Left ventricle myocardium inferior (tissue), 1 donor: ENCODE results near the gene CLEC4M. TPM values are rescaled to one million over a fixed set of nuclear protein-coding genes. Genes with fewer than 3 reads are reported as not detected.

Experiments used
- DNase-seq: peaks from one replicate; pipeline ENCODE4 v3.0.0-alpha.2; 2020
- H3K27ac ChIP-seq: fragments of 200-600 bp; replicated peaks from 2 replicates; pipeline ENCODE4 v1.8.0; 2021
- H3K27me3 ChIP-seq: fragments of 200-600 bp; 2 replicates; pipeline ENCODE4 v1.8.0; 2021; ENCODE audit warnings: low read depth
- H3K36me3 ChIP-seq: fragments of 200-600 bp; 2 replicates; pipeline ENCODE4 v1.8.0; 2021
- H3K4me1 ChIP-seq: fragments of 200-600 bp; 2 replicates; pipeline ENCODE4 v1.8.0; 2021
- H3K4me3 ChIP-seq: fragments of 200-600 bp; 2 replicates; pipeline ENCODE4 v1.8.0; 2021; ENCODE audit warnings: mild to moderate bottlenecking, moderate library complexity
- H3K9me3 ChIP-seq: fragments of 200-600 bp; replicated peaks from 2 replicates; pipeline ENCODE4 v1.8.0; 2021
- CTCF ChIP-seq: fragments of 200-600 bp; IDR thresholded peaks from 2 replicates; pipeline ENCODE4 v1.8.0; 2021; ENCODE audit warnings: antibody characterized with exemption, mild to moderate bottlenecking, borderline replicate concordance
- intact Hi-C: fragments of 100-400 bp; cut with micrococcal nuclease; formaldehyde crosslinking; loops from one replicate; pipeline ENCODE4 v1.11.0; 2022
- total RNA-seq: library from RNA; stranded (reverse); fragmentation: NEBNext Ultra II Directional; extraction: Animal tissue kit (Norgen Biotek cat#: 25700); gene quantifications from one replicate; pipeline ENCODE4 v1.2.1, GENCODE V29; 2021
- donor health status: DM: no; HTN: yes; CAD: no; lungs with severe emphysema.

The CLEC4M gene
- total RNA-seq, 1 donor from 2014 or later = not detected

DNA sequence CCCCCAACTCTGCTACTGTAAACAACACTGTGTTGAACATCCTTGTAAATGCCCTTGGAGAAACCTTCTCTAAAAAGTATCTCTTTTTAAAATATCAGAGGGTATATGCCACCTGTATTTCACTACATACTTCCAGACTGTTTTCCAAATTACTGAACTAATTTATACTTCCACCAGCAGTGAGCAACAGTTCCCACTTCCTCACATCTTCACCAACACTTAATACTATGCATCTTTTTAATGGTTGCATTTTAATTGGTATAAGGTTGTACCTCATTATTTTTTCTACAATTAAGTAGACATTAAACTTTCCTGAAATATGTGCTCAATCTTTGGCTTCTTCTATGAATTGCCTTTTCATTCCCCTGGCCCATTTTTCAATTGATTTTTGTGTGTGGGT is 21.8 kb downstream of the CLEC4M start:
- Histone ChIP-seq H3K27ac (no peak overlapping the region), H3K9me3 (peaks cover 9% of the 10 kb centered on the region), H3K4me3 (no peak overlapping the region), H3K27me3 (peaks cover 100% of the 10 kb centered on the region), H3K4me1 (no peaks in the 10 kb centered on the region), H3K36me3 (no peaks in the 10 kb centered on the region)
- no peak for TF ChIP-seq CTCF
- intact Hi-C loops = no loop called here
- DNase-seq = no peak

GRCh38 chr19:7787141-7787540 is 24.1 kb downstream of the CLEC4M start:
- TF ChIP-seq CTCF = no peak
- Histone ChIP-seq H3K4me1 (no peaks in the 10 kb centered on the region), H3K27me3 (peaks cover 96% of the 10 kb centered on the region), H3K9me3 (peaks cover 9% of the 10 kb centered on the region), H3K27ac (no peak overlapping the region), H3K4me3 (peak overlapping the region; percentile 39), H3K36me3 (no peaks in the 10 kb centered on the region)
- intact Hi-C loops = no loop called here
- DNase-seq = peak; percentile 34

- Histone ChIP-seq H3K9me3 (peaks cover 9% of the 10 kb centered on the region), H3K27ac (no peak overlapping the region), H3K27me3 (peaks cover 94% of the 10 kb centered on the region), H3K4me1 (no peaks in the 10 kb centered on the region), H3K36me3 (no peaks in the 10 kb centered on the region), H3K4me3 (peak overlapping the region; percentile 39)
- no peak for TF ChIP-seq CTCF
- intact Hi-C loops = no loop called here
- no peak for DNase-seq
Measured at GRCh38 chr19:7787602-7788177, 24.6 kb downstream of the CLEC4M start.

DNA sequence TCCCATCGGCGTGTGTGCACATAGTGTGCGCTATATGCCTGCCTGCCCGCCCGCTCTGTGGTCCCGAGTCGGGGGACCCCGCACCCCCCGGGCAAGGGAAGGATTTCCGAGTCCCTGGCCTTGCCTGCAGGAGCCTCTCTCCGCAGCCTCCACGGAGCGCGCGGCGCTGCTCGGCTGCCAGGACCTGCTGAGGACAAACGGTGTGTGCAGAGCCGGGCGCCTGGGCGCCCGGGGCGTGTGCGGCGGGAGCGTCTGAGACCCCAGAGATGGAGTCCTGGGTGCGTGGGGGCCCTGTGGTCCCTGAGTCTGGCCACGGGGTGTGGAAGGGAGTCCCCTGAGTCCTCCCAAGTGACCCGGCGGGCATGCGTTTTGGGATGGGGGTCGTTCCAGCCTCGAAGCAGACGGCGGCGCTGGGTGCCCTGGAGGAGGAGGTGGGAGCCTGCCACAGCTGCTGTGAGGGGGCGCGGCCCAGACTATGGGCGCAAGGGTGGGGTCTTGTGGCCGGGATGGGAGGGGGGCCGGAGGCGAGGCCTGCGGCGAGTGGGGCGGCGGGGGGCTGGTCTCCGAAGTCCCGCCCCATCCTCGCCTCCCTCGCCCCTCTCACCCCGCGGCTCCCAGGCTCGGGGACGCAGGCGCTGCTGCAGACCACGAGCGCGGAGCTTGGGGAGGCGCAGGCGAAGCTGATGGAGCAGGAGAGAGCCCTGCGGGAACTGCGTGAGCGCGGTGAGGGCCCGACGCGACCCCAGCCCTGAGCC is 25.3 kb downstream of the CLEC4M start:
- DNase-seq = no peak
- Histone ChIP-seq H3K36me3 (no peaks in the 10 kb centered on the region), H3K27ac (no peak overlapping the region), H3K9me3 (peaks cover 13% of the 10 kb centered on the region), H3K4me1 (no peaks in the 10 kb centered on the region), H3K27me3 (peaks cover 93% of the 10 kb centered on the region), H3K4me3 (peak overlapping the region; percentile 39)
- intact Hi-C loops = no loop called here
- TF ChIP-seq CTCF = no peak

DNA sequence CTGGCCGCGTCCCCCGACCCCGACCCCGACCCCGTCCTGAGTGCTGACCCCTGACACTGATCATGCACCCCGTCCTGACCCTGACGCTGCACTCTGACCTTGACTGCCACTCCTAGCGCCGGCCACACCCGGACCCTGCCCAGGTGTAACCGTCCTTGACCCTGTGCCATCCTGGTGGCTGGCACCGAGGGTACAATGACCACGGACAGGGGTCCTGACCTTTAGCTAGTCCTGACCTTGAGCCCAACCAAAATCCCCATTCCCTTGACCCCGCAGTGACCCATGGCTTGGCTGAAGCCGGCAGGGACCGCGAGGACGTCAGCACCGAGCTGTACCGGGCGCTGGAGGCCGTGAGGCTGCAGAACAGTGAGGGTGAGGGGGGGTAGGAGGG is 25.9 kb downstream of the CLEC4M start:
- intact Hi-C loops = no loop called here
- Histone ChIP-seq H3K4me3 (peak overlapping the region; percentile 39), H3K27me3 (peaks cover 93% of the 10 kb centered on the region), H3K36me3 (no peaks in the 10 kb centered on the region), H3K4me1 (no peaks in the 10 kb centered on the region), H3K9me3 (peaks cover 18% of the 10 kb centered on the region), H3K27ac (no peak overlapping the region)
- DNase-seq = no peak
- TF ChIP-seq CTCF = no peak
